ENCODE data around the gene PDIA5.
"Not testable (repeated sequence)": the region's sequence is repeated elsewhere in the genome, so short reads cannot be mapped to it uniquely, and the experiment has no call there.

DNA sequence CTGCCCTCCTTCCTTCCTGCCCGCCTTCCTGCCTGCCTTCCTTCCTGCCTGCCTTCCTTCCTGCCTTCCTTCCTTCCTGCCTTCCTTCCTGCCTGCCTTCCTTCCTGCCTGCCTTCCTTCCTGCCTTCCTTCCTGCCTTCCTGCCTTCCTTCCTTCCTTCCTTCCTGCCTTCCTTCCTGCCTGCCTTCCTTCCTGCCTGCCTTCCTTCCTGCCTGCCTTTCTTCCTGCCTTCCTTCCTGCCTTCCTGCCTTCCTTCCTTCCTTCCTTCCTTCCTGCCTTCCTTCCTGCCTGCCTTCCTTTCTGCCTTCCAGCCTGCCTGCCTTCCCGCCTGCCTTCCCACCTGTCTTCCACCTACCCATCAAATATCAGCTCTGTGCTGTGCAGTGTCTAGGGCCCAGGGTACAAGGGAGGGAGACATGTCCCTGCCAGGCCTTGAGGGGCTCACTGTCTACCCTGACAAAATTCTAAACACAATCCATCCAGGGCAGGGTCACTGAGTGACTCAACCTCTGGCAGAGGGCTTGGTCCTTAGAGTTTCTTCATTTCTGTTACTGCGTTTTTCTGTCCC, 85.1 kb downstream of the PDIA5 start:
- TF ChIP-seq CBX3 (IDR thresholded peaks at IDR 0.05; ENCODE audit: low read depth); EZH2phosphoT487 (IDR thresholded peaks at IDR 0.05; ENCODE audit: borderline replicate concordance); POLR2A (IDR thresholded peaks at IDR 0.05; ENCODE audit: borderline replicate concordance, extremely low read depth, insufficient read depth, insufficient read length); EZH2 (IDR thresholded peaks at IDR 0.05); CTCF (IDR thresholded peaks at IDR 0.05 in 2 of 3, conservative IDR thresholded peaks at IDR 0.05 in 1 of 3; ENCODE audit: borderline replicate concordance in 1 of 3, insufficient read depth in 1 of 3, low read depth in 2 of 3, low read length in 2 of 3); ATF3 (IDR thresholded peaks at IDR 0.05): not testable (repeated sequence)
- TF ChIP-seq, protein P1, sequence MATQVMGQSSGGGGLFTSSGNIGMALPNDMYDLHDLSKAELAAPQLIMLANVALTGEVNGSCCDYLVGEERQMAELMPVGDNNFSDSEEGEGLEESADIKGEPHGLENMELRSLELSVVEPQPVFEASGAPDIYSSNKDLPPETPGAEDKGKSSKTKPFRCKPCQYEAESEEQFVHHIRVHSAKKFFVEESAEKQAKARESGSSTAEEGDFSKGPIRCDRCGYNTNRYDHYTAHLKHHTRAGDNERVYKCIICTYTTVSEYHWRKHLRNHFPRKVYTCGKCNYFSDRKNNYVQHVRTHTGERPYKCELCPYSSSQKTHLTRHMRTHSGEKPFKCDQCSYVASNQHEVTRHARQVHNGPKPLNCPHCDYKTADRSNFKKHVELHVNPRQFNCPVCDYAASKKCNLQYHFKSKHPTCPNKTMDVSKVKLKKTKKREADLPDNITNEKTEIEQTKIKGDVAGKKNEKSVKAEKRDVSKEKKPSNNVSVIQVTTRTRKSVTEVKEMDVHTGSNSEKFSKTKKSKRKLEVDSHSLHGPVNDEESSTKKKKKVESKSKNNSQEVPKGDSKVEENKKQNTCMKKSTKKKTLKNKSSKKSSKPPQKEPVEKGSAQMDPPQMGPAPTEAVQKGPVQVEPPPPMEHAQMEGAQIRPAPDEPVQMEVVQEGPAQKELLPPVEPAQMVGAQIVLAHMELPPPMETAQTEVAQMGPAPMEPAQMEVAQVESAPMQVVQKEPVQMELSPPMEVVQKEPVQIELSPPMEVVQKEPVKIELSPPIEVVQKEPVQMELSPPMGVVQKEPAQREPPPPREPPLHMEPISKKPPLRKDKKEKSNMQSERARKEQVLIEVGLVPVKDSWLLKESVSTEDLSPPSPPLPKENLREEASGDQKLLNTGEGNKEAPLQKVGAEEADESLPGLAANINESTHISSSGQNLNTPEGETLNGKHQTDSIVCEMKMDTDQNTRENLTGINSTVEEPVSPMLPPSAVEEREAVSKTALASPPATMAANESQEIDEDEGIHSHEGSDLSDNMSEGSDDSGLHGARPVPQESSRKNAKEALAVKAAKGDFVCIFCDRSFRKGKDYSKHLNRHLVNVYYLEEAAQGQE (IDR thresholded peaks at IDR 0.05; ENCODE audit: low read depth): not testable (repeated sequence)

Measured in HCT116 (cell line).